NCI-H2196 treated with DMSO at 0.1 percent for 48 hours (cell line): Measurements from ENCODE around the gene SUPT6H.
"Not testable (repeated sequence)": the region's sequence is repeated elsewhere in the genome, so short reads cannot be mapped to it uniquely, and the experiment has no call there.

ENCODE experiments used
- DNase-seq: peaks from one replicate; lab custom pipeline; 2025; ENCODE audit not compliant: unreplicated experiment; lab: John Stamatoyannopoulos, UW

The SUPT6H gene

GRCh38 chr17:28646039-28646754 is 15.8 kb upstream of the SUPT6H start:
- DNase-seq = no peak

GRCh38 chr17:28648698-28649097 is 13.3 kb upstream of the SUPT6H start:
- DNase-seq = no peak

- no peak for DNase-seq
Measured at GRCh38 chr17:28655160-28655559, 6.8 kb upstream of the SUPT6H start.

GRCh38 chr17:28657756-28658155 is 4.2 kb upstream of the SUPT6H start:
- DNase-seq = no peak

- DNase-seq = not testable (repeated sequence)
Measured at GRCh38 chr17:28658342-28658741, 3.7 kb upstream of the SUPT6H start.

- DNase-seq = not testable (repeated sequence)
Measured at GRCh38 chr17:28658766-28659496, 3.1 kb upstream of the SUPT6H start.

GRCh38 chr17:28659497-28659881 is 2.5 kb upstream of the SUPT6H start:
- DNase-seq = not testable (repeated sequence)

- no peak for DNase-seq
Measured at GRCh38 chr17:28662527-28662829, 473 bp downstream of the SUPT6H start.

- no peak for DNase-seq
Measured at GRCh38 chr17:28663723-28664122, 1.7 kb downstream of the SUPT6H start.

- no peak for DNase-seq
Measured at GRCh38 chr17:28665994-28666393, 4.0 kb downstream of the SUPT6H start.

GRCh38 chr17:28667870-28668269 is 5.9 kb downstream of the SUPT6H start:
- no peak for DNase-seq

GRCh38 chr17:28669918-28670317 is 7.9 kb downstream of the SUPT6H start:
- DNase-seq = no peak

- DNase-seq = no peak
Measured at GRCh38 chr17:28675490-28675889, 13.5 kb downstream of the SUPT6H start.

GRCh38 chr17:28675980-28676379 is 14.0 kb downstream of the SUPT6H start:
- DNase-seq = no peak

- no peak for DNase-seq
Measured at GRCh38 chr17:28682655-28683054, 20.6 kb downstream of the SUPT6H start.

GRCh38 chr17:28684963-28685362 is 23.0 kb downstream of the SUPT6H start:
- peak; percentile 25 for DNase-seq

GRCh38 chr17:28685366-28685765 is 23.4 kb downstream of the SUPT6H start:
- no peak for DNase-seq

GRCh38 chr17:28686296-28686695 is 24.3 kb downstream of the SUPT6H start:
- no peak for DNase-seq

GRCh38 chr17:28688481-28688880 is 26.5 kb downstream of the SUPT6H start:
- no peak for DNase-seq

- no peak for DNase-seq
Measured at GRCh38 chr17:28689011-28689410, 27.0 kb downstream of the SUPT6H start.

- no peak for DNase-seq
Measured at GRCh38 chr17:28693869-28694268, 31.9 kb downstream of the SUPT6H start.

- no peak for DNase-seq
Measured at GRCh38 chr17:28698253-28698941, 36.4 kb downstream of the SUPT6H start.
